ENCODE data around the gene DDX17.

DDX17 gene

DNA sequence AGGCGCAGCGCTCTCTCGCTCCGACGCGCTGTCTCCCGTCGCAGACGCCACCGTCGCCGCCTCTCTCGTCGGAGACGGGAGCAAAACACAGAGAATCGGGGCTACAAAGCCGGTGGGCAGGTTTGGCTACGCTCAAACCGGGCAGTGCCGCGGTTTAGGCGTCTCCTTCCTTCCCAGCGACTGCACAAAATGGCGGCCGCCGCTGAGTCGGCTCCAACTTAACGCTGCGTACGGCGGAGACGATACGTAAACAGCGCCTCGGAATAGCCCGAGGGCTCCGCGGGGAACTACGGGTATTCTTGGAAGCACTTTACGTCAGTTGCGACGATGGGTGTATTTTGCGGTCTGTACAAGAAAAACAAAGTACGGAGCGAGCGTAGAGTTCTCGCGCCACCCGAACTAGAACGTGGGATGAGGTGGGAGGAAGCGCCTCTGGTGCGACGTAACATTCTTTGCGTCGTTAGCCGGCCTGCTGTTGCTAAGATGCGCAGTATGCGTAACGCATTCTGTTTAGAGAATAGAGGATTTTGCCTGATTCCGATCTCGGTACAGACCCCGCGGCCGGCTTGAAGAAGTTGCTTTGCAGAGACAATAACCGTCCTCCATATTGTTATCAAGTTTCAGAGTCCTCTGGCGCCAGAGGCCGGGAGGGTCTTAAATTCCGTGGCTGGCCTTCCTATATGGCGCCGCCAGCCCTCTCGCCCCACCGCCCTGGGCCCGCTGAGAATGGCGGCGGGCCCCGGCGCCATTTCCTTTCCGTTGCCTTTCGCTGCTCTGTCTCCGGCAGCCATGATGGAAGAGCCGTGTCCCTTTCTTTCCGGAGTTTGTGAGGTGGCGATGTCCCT, at the start of gene DDX17:
DDX17 (minus strand) TSS at position 194 of the 845 bp plus-strand sequence.
- DNase-seq (ENCODE audit: insufficient read length, low spot score): peak; percentile 76
- FAIRE-seq: peak; percentile 98
- TF ChIP-seq POLR2A (IDR thresholded peaks at IDR 0.05; ENCODE audit: low read depth, low read length): peak; percentile 60

DNA sequence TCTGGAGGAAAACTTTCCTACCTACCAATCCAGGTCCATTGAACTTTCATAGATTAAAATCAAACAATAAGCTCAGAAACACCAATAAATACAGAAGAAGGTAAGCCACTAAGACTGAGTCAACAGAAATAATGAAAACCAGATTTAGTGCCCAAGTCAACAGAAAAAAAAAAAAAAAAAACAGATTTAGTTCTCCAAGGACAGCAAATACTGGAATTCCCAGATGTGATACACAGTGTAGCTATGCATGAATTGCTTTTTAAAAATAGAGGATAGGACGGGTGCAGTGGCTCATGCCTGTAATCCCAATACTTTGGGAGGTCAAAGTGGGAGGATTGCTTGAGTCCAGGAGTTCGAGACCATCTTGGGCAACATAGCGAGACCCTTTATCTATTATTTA, 48.2 kb upstream of the DDX17 start:
- DNase-seq (ENCODE audit: insufficient read length, low spot score) (no peak), FAIRE-seq (no peak)
- TF ChIP-seq POLR2A (IDR thresholded peaks at IDR 0.05; ENCODE audit: low read depth, low read length): no peak

DNA sequence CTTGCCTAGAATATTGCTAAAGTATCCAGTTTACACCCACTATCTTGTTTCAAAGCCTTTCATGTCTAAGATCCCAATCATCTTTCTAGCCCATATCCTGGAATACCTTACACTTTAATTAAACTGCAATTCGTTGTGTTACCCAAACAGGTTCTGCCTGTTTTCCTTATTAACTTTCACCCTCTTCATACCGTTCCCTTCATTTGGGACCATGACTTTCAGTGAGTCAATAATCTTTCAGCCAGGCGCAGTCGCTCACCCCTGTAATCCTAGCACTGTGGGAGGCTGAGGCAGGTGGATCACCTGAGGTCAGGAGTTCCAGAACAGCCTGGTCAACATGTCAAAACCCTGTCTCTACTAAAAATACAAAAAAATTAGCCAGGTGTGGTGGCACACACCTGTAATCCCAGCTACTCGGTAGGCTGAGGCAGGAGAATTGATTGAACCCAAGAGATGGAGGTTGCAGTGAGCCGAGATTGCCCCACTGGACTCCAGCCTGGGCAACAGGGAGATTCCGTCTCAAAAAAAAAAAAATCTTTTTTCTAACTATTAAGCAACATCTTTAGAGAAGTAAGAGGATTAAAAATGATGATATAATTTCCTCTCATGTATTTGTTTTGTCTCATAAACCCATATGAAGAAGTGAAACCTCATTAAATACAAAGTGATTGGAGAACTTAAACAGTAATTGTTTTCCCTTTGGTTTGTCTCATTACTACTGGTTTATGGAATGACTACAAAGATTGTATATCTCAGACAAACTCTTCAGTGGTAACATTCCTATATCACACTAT, 43.2 kb upstream of the DDX17 start:
- FAIRE-seq: no peak
- TF ChIP-seq POLR2A (IDR thresholded peaks at IDR 0.05; ENCODE audit: low read depth, low read length): no peak
- no peak for DNase-seq (ENCODE audit: insufficient read length, low spot score)

DNA sequence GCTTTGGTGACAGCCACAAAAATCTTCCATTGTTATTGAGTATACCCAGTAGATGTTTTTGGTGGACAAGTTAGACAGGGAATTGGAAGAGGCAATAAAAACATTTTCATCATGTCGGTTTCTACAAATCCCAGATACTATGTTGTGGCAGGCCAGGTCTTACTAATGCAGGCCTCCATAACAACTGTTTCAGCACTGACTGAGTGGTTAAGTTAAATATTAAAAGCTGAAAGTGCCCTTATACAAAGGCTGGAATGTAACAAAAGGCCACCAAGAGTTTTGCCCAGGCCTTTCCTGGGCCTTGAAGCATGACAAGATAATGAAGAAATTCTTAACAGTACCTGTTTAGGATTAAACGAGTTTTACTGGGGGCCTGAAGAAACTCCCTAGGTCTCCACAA, 34.6 kb upstream of the DDX17 start:
- DNase-seq (ENCODE audit: insufficient read length, low spot score) (no peak), FAIRE-seq (no peak)
- no peak for TF ChIP-seq POLR2A (IDR thresholded peaks at IDR 0.05; ENCODE audit: low read depth, low read length)

DNA sequence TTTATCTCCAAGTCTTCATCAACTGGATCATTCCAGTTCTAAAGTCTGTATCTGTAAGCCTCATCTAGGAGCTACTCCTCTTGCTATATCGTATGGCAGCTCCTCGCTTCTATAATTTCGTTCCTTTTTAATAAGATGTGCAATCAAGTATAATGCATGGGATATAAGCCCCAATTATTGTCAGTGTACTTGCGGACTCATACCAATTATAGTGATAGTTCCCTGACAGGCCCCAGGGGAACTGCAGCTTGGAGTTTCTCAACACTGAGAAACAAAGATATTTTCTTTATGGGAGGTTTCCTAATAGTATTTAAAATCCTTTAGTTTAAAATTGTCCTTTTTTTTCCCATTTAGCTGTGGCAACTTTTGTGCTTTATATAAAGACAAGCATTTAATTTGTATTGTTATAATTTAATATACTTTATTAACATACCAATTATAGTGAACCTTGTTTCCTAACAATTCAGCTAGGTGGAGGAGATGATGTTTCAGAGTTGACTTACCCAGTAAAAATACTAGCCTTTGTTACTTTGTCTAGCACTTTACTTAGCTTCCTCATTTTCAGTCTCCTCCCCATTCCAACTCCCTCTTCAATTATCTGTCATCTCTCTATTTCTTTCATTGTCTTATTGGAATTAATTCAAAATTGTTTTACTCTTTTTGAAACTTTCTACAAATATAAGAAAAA, 25.3 kb upstream of the DDX17 start:
- FAIRE-seq: no peak
- no peak for TF ChIP-seq POLR2A (IDR thresholded peaks at IDR 0.05; ENCODE audit: low read depth, low read length)
- DNase-seq (ENCODE audit: insufficient read length, low spot score): no peak

DNA sequence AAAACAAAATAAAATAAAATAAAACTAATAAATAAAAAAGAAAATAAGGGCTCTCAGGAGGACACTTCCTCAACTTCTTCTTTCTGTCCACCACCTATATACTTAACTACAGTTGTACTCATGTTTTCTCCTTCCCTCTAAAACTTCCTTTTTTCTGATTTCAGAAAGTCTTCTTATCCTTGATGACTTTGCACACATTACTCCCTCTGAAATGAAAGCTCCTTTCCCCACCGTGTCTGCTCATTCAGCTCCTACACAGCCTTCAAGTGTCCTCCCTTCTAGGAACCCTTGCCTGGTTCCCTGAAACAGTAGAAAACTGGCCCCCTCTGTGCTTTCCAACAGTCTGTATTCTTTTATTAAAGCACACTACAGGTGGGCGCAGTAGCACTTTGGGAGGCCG, 18.3 kb upstream of the DDX17 start:
- TF ChIP-seq POLR2A (IDR thresholded peaks at IDR 0.05; ENCODE audit: low read depth, low read length): no peak
- DNase-seq (ENCODE audit: insufficient read length, low spot score) (no peak), FAIRE-seq (no peak)

DNA sequence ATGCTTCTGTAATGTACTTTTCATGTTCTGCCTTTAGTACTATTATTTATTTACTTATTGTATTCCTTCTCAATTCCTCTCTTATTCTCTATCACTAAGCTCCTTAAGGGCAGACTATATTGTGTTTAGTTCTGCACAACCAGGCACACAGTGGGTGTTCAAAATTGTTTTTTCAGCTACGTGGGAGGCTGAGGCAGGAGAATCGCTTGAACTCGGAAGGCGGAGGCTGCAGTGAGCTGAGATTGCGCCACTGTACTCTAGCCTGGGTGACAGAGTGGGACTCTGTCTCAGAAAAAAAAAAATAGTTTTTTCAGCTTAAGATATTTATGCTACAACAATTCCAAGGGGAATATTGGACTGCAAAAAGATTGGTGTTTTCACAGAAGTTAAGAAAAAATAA, 17.4 kb upstream of the DDX17 start:
- TF ChIP-seq POLR2A (IDR thresholded peaks at IDR 0.05; ENCODE audit: low read depth, low read length): no peak
- DNase-seq (ENCODE audit: insufficient read length, low spot score): no peak
- no peak for FAIRE-seq

DNA sequence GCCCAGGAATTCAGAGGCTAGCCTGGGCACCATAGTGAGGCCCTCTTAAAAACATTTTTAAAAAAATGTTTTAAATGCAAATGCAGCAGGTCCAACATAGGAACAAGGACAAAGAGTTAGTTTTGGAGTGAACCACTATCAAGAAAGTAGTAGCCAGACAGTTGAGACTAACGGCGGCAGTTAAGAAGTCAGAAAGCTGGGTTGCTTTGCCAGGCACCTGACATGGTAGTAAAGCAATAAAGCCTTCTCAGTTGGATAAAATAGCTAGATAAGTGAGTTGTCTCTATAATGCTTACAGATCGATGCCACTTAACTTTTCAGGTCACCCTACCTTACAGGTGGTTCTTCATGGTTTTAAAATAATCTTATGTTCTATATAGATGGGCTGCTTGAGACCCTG, 16.9 kb upstream of the DDX17 start:
- FAIRE-seq: no peak
- TF ChIP-seq POLR2A (IDR thresholded peaks at IDR 0.05; ENCODE audit: low read depth, low read length): no peak
- no peak for DNase-seq (ENCODE audit: insufficient read length, low spot score)

DNA sequence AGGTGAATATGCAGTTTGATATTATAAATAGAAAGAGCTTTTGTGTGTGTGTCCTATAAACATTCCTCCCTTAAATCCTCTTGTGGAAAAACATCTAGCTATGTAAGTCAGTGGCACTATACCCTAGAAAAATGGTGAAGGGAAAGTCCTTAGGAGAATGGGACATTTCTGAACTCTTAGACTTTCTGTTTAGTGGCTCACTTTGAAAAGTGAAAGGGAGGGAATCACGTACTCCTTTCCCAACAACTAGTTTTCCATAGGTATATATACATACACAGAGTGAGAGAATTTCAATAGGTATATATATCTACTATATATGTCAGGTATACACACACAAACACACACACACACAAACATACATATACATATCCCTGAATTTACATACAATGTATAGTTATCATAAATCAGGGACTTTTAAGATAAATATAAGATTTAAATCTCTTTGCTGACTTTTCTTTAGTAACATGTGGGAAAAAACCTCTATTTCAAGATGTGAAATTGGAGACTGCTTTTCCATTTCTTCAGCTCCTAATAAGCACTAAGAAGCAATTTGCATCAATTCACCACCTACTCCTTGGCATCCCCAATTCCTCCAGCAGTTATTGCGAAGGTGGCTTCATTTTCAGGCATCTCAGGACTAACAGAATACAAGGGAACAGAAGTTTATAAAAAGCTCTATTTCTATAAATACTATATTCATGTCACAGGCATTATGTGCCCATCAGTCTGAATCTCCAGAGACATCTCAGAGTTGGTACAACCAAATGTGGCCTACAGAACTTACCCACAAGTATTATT, 13.5 kb upstream of the DDX17 start:
- FAIRE-seq (no peak), DNase-seq (ENCODE audit: insufficient read length, low spot score) (no peak)
- TF ChIP-seq POLR2A (IDR thresholded peaks at IDR 0.05; ENCODE audit: low read depth, low read length): no peak

DNA sequence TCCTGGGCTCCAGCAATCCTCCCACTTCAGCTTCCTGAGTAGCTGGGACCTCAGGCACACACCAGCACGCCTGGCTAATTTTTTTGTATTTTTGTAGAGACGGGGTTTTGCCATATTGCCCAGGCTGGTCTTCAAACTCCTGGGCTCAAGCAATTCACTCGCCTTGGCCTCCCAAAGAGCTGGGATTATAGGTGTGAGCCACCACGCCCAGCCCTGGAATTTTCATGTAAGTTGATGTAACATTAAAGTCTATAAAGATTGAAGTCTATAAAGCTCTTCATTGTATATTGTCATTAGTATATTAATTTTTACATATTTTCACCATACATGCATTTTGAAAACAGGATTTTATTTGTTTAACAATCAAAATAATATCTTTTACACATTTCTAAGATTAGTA, 12.5 kb upstream of the DDX17 start:
- no peak for TF ChIP-seq POLR2A (IDR thresholded peaks at IDR 0.05; ENCODE audit: low read depth, low read length)
- no peak for DNase-seq (ENCODE audit: insufficient read length, low spot score)
- no peak for FAIRE-seq

DNA sequence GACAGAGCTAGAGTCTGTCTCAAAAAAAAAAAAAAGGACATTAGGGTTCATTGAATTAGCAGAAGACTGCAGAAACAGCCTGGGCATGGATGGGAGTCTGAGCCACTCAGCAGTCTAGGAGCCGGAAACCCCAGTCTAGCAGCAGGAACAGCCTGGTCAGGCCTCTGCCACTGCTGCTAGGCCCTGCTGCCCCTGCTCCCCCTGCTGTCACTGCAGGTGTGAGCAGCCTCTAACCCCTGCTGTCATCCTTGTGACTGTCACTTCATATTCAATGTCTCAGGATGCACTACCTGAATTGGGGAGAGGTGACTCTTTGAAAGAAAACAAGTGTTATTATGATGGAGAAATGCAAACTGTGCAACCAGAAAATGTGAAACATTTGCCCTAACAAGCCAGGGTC, 7.0 kb upstream of the DDX17 start:
- no peak for FAIRE-seq

DNA sequence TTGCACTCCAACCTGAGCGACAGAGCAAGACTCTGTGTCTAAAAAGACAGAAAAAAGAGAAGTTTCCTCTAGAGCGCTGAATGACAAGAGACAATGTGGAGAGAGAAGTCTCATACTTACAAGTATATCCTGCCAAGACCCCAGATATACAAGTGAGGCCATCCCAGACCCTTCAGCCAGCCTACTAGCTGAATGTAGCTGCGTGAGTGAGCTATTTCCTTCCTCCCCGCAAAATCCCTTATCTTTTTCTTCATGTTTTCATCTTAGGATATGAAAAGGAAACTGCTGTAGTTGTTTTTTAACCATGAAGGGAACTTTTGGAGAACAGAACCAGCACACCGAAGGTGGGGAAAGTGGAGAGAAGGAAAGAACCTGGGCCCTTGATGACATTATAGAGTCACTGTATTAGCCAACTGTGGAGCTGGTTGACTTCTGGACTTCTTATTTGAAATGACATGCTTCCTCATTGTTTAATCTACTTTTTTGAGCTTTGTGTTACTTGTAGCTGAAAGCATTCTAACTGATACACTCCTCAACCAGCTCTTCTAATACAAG, 4.4 kb upstream of the DDX17 start:
- no peak for DNase-seq (ENCODE audit: insufficient read length, low spot score)
- no peak for FAIRE-seq
- TF ChIP-seq POLR2A (IDR thresholded peaks at IDR 0.05; ENCODE audit: low read depth, low read length): no peak

More for the DNA sequence above, 7.0 kb upstream of the DDX17 start:
- no peak for TF ChIP-seq POLR2A (IDR thresholded peaks at IDR 0.05; ENCODE audit: low read depth, low read length)
- DNase-seq (ENCODE audit: insufficient read length, low spot score): no peak

DNA sequence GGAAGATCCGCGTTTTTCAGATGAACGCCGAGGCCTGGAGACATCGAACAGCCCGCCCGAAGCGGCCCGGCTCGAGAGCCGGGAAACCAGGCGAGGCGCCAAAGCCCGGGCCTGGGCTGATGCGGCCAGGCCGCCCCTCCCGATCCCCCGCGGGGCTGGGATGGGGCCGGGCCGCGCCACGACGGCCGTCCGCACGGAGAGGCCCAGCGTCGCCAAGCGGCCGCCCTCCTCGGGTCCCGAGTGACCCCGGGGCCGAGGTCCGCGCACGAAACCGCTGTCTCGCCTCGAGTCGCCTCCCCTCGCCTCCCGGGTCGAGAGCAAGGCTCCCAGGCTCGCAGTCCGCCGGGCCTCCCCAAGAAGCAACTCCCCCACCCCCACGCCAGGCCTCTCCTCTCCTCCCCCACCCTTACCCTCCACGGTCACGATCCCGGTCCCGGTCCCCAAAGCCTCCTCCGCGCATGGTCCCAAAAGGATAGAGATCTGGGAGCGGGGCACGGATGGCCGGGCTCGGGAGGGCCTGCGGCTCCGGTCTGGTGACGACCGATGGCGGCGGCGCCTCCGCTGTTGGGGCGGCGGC, 482 bp downstream of the DDX17 start:
- no peak for FAIRE-seq
- peak; percentile 17 for DNase-seq (ENCODE audit: insufficient read length, low spot score)
- 0 out of 2 replicates have a peak, but pooled peaks have one; percentile 26 for TF ChIP-seq POLR2A (IDR thresholded peaks at IDR 0.05; ENCODE audit: low read depth, low read length)
